AG09309 (cell line): ENCODE data around the gene WHAMM.
"Not testable (repeated sequence)": the region's sequence is repeated elsewhere in the genome, so short reads cannot be mapped to it uniquely, and the experiment has no call there.

Experiments used
- DNase-seq: peaks from one replicate; pipeline ENCODE4 v3.0.0-alpha.2; 2010; ENCODE audit warnings: low read depth
- H3K4me3 ChIP-seq: 2 replicates; pipeline ENCODE4 v1.5.1; 2011; ENCODE audit warnings: mild to moderate bottlenecking, low read depth, low read length, moderate library complexity; ENCODE audit not compliant: control insufficient read depth
- TF ChIP-seq, protein P1 (sequence below): IDR thresholded peaks from 2 replicates; pipeline ENCODE4 v1.5.1; 2011; ENCODE audit warnings: mild to moderate bottlenecking, low read depth, low read length, inconsistent platforms; ENCODE audit not compliant: insufficient read depth, control insufficient read depth; ENCODE audit errors: missing control alignments

The WHAMM gene, protein sequence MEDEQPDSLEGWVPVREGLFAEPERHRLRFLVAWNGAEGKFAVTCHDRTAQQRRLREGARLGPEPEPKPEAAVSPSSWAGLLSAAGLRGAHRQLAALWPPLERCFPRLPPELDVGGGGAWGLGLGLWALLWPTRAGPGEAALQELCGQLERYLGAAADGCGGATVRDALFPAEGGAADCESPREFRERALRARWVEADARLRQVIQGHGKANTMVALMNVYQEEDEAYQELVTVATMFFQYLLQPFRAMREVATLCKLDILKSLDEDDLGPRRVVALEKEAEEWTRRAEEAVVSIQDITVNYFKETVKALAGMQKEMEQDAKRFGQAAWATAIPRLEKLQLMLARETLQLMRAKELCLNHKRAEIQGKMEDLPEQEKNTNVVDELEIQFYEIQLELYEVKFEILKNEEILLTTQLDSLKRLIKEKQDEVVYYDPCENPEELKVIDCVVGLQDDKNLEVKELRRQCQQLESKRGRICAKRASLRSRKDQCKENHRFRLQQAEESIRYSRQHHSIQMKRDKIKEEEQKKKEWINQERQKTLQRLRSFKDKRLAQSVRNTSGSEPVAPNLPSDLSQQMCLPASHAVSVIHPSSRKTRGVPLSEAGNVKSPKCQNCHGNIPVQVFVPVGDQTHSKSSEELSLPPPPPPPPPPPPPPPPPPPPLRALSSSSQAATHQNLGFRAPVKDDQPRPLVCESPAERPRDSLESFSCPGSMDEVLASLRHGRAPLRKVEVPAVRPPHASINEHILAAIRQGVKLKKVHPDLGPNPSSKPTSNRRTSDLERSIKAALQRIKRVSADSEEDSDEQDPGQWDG

DNA sequence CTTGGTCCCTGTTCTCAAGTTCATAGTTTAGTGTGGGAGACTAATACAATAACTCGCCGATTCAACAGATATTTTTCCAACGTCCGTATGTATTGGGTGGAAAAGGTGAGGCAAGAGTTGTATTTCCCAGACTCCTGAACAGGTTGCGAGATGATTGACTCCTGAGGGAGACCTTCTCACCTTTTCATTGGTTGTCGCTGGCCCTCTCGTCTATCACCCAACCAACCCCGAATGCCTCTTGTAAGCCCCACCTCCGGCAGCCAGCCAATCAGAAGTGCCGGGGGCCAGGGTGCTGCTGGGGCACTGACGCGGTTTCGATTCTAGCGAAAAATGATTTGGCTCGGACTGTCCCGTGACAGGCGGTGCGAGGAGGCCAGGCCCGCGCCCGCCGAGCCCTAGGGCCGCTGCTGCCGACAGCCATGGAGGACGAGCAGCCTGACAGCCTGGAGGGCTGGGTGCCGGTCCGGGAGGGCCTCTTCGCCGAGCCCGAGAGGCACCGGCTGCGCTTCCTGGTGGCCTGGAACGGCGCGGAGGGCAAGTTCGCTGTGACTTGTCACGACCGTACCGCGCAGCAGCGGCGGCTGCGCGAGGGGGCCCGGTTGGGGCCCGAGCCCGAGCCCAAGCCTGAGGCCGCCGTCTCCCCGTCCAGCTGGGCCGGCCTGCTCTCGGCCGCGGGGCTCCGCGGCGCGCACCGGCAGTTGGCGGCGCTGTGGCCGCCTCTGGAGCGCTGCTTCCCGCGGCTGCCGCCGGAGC is at the start of gene WHAMM:
Gene WHAMM (plus strand): TSS at position 321 of the 753 bp plus-strand sequence. CDS start 99 bp downstream, at position 420.
- peak within 1 kb of the TSS; percentile 86 for H3K4me3 ChIP-seq
- peak; percentile 95 for DNase-seq
- TF ChIP-seq, protein P1, sequence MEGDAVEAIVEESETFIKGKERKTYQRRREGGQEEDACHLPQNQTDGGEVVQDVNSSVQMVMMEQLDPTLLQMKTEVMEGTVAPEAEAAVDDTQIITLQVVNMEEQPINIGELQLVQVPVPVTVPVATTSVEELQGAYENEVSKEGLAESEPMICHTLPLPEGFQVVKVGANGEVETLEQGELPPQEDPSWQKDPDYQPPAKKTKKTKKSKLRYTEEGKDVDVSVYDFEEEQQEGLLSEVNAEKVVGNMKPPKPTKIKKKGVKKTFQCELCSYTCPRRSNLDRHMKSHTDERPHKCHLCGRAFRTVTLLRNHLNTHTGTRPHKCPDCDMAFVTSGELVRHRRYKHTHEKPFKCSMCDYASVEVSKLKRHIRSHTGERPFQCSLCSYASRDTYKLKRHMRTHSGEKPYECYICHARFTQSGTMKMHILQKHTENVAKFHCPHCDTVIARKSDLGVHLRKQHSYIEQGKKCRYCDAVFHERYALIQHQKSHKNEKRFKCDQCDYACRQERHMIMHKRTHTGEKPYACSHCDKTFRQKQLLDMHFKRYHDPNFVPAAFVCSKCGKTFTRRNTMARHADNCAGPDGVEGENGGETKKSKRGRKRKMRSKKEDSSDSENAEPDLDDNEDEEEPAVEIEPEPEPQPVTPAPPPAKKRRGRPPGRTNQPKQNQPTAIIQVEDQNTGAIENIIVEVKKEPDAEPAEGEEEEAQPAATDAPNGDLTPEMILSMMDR, result no peak

- no peak overlapping the region for H3K4me3 ChIP-seq
- DNase-seq, result no peak
- TF ChIP-seq, protein P1, result no peak
Observed at GRCh38 chr15:82763361-82764116, 45.9 kb upstream of the WHAMM start.

GRCh38 chr15:82764117-82764490 is 45.3 kb upstream of the WHAMM start:
- H3K4me3 ChIP-seq, result no peak overlapping the region
- no peak for DNase-seq
- TF ChIP-seq, protein P1, result no peak

GRCh38 chr15:82764740-82765139 is 44.7 kb upstream of the WHAMM start:
- TF ChIP-seq, protein P1, result no peak
- no peak for DNase-seq
- no peak overlapping the region for H3K4me3 ChIP-seq

DNA sequence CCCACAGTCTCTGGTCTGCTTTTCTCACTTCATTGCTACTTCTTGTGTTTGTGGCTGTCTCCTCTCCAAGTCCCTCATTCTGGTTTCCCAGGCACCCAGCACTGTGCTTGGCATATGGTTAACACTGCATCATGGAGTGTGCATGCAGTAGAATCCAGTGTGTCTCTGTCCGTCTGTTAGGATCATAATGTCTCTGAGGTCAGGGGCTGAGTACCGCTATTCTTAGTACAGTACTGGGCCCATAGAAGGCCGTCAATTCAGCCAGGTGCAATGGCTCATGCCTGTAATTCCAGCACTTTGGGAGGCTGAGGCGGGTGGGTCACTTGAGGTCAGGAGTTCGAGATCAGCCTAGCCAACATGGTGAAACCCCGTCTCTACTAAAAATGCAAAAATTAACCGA is 43.2 kb upstream of the WHAMM start:
- DNase-seq, H3K4me3 ChIP-seq: not testable (repeated sequence)

- TF ChIP-seq, protein P1, result no peak
- no peak overlapping the region for H3K4me3 ChIP-seq
- DNase-seq, result no peak
Observed at GRCh38 chr15:82767163-82767829, 42.1 kb upstream of the WHAMM start.
